T-cell (primary cell): ENCODE measurements around the gene ZNF518A. TPM values are rescaled to one million over a fixed set of nuclear protein-coding genes. Genes with fewer than 3 reads are reported as not detected.
"Not testable (repeated sequence)": the region's sequence is repeated elsewhere in the genome, so short reads cannot be mapped to it uniquely, and the experiment has no call there.

ENCODE experiments used
- ATAC-seq, 4 experiments: fragments of 200-7000 bp in 3 of 4; fragments of 150-1000 bp in 1 of 4; cut with Tn5 transposase; replicated peaks in 1 of 4; 1 replicate in 3 of 4; 2 replicates in 1 of 4; pipeline ENCODE4 v1.10.0; 2021; ENCODE audit warnings: moderate library complexity in 3 of 4, mild to moderate bottlenecking in 2 of 4, moderate number of reproducible peaks in 1 of 4
- CTCF ChIA-PET, 2 donors: fragments of 300-600 bp; sonication (Branson Sonifier 250); formaldehyde crosslinking; loops; one replicate each; lab custom pipeline; 2022; ENCODE audit warnings: antibody characterized with exemption in 2 of 2; lab: Charles Lee
- POLR2A ChIA-PET, 2 donors: fragments of 300-600 bp; sonication (Branson Sonifier 250); formaldehyde crosslinking; loops; one replicate each; lab custom pipeline; 2022; ENCODE audit warnings: antibody characterized with exemption in 2 of 2; lab: Charles Lee
- DNase-seq, 35 experiments: peaks; one replicate each; pipeline versions ENCODE4 v3.0.0 to v3.0.0-alpha.2; 2013 to 2023
- H3K27ac ChIP-seq: one replicate; pipeline ENCODE4 v1.5.1; 2013; ENCODE audit warnings: low read length
- H3K27me3 ChIP-seq, 2 experiments: replicated peaks in 1 of 2; 1 replicate in 1 of 2; 2 replicates in 1 of 2; pipeline versions ENCODE4 v1.6.1 to v1.7.0; 2013; ENCODE audit warnings: low read length in 1 of 2, mixed read lengths in 1 of 2; ENCODE audit not compliant: control insufficient read depth in 2 of 2, insufficient read depth in 2 of 2; ENCODE audit errors: extremely low read depth in 1 of 2
- H3K36me3 ChIP-seq, 2 donors: 1 replicate in 1 of 2; 2 replicates in 1 of 2; pipeline versions ENCODE4 v1.6.1 to v1.7.0; 2013; ENCODE audit warnings: low read length in 1 of 2; ENCODE audit not compliant: control insufficient read depth in 2 of 2, insufficient read depth in 1 of 2; ENCODE audit errors: extremely low read depth in 1 of 2
- H3K4me1 ChIP-seq, 2 experiments: 1 replicate in 1 of 2; 2 replicates in 1 of 2; pipeline versions ENCODE4 v1.6.1 to v1.7.0; 2013; ENCODE audit warnings: low read length in 2 of 2, mixed read lengths in 1 of 2; ENCODE audit not compliant: insufficient read depth in 2 of 2, control insufficient read depth in 1 of 2; ENCODE audit errors: extremely low read depth in 1 of 2
- H3K4me3 ChIP-seq, 2 donors: 1 replicate in 1 of 2; 2 replicates in 1 of 2; pipeline versions ENCODE4 v1.5.1 to v1.7.0; 2013; ENCODE audit warnings: mild to moderate bottlenecking in 2 of 2, low read length in 1 of 2, moderate library complexity in 1 of 2; ENCODE audit not compliant: control insufficient read depth in 1 of 2; ENCODE audit errors: extremely low read depth in 1 of 2
- H3K9me3 ChIP-seq: 2 replicates; pipeline ENCODE4 v1.7.0; 2013
- H3K27ac Mint-ChIP-seq, 2 donors: one replicate each; pipeline ENCODE4 v1.8.0; 2020 to 2021; ENCODE audit warnings: mild to moderate bottlenecking in 2 of 2, mixed read lengths in 2 of 2
- H3K27me3 Mint-ChIP-seq, 2 donors: one replicate each; pipeline ENCODE4 v1.8.0; 2021 to 2022; ENCODE audit warnings: mixed read lengths in 2 of 2
- H3K36me3 Mint-ChIP-seq: one replicate; pipeline ENCODE4 v1.8.0; 2021; ENCODE audit warnings: mixed read lengths
- H3K4me1 Mint-ChIP-seq, 3 donors: one replicate each; pipeline ENCODE4 v1.8.0; 2020 to 2022; ENCODE audit warnings: mixed read lengths in 3 of 3, mild to moderate bottlenecking in 1 of 3
- H3K4me3 Mint-ChIP-seq, 3 donors: one replicate each; pipeline ENCODE4 v1.8.0; 2020 to 2022; ENCODE audit warnings: mild to moderate bottlenecking in 3 of 3, mixed read lengths in 3 of 3, moderate library complexity in 3 of 3
- H3K9me3 Mint-ChIP-seq, 3 donors: one replicate each; pipeline ENCODE4 v1.8.0; 2020 to 2022; ENCODE audit warnings: mixed read lengths in 3 of 3
- WGBS: methylation state at CpG from one replicate; pipeline ENCODE4 v1.1.5; 2013; ENCODE audit warnings: missing lambda C conversion rate; ENCODE audit not compliant: insufficient coverage; 5-methylcytosine and 5-hydroxymethylcytosine counted together
- total RNA-seq, 35 experiments: library from RNA in 6 of 35; stranded (reverse) in 6 of 35; fragments of 120-200 nt in 1 of 35; gene quantifications; one replicate each; pipeline versions ENCODE4 v1.2.1 to v1.2.4 and lab custom pipeline; 2013 to 2026

Gene ZNF518A
- total RNA-seq, 5 donors from 2014 or later (not counting 1 experiment from before 2014, with no cell fraction given): 17.7 to 22.8 (median 20.6) TPM

GRCh38 chr10:96176985-96177384, 46.9 kb downstream of the ZNF518A start:
- H3K4me1 ChIP-seq: no peaks in the 10 kb centered on the region
- Mint-ChIP-seq H3K4me3 (no peak overlapping the region), H3K4me1 (no peaks in the 10 kb centered on the region), H3K27me3 (peaks cover 6 to 15% of the 10 kb centered on the region in 2 donors), H3K27ac (no peak overlapping the region), H3K9me3 (peaks cover 3 to 54% (median 29%) of the 10 kb centered on the region in 3 donors), H3K36me3 (no peaks in the 10 kb centered on the region)
- ChIA-PET POLR2A (no interaction called here), CTCF (no interaction called here)
- H3K9me3 ChIP-seq: no peaks in the 10 kb centered on the region
- no peaks in the 10 kb centered on the region for H3K36me3 ChIP-seq
- WGBS: no CpG with 5 or more reads among the region's 1 CpG
- no peak overlapping the region for H3K27ac ChIP-seq
- no peak for ATAC-seq
- H3K27me3 ChIP-seq: peaks cover 0 to 5% of the 10 kb centered on the region in 2 experiments
- no peak overlapping the region for H3K4me3 ChIP-seq
- DNase-seq: no peak

- no peak overlapping the region for H3K4me3 Mint-ChIP-seq
- 60% methylated on average over 1 of the region's 2 CpGs for WGBS
- peaks cover 24 to 28% of the 10 kb centered on the region in 2 donors for H3K27me3 Mint-ChIP-seq
- CTCF ChIA-PET: no interaction called here
- DNase-seq: no peak
- POLR2A ChIA-PET: no interaction called here
- H3K27ac Mint-ChIP-seq: no peak overlapping the region
- Histone ChIP-seq H3K4me1 (no peaks in the 10 kb centered on the region), H3K9me3 (no peaks in the 10 kb centered on the region), H3K36me3 (no peaks in the 10 kb centered on the region), H3K27ac (no peak overlapping the region), H3K4me3 (no peak overlapping the region), H3K27me3 (peaks cover 0 to 8% of the 10 kb centered on the region in 2 experiments)
- peaks cover 12 to 21% (median 13%) of the 10 kb centered on the region in 3 donors for H3K9me3 Mint-ChIP-seq
- H3K4me1 Mint-ChIP-seq: no peaks in the 10 kb centered on the region
- ATAC-seq: no peak
- H3K36me3 Mint-ChIP-seq: peaks cover 4% of the 10 kb centered on the region
These were observed 58.3 kb downstream of the ZNF518A start for GRCh38 chr10:96188421-96188820.

- POLR2A ChIA-PET: no interaction called here
- Histone ChIP-seq H3K4me3 (no peak overlapping the region), H3K9me3 (no peaks in the 10 kb centered on the region), H3K27ac (no peak overlapping the region), H3K4me1 (no peaks in the 10 kb centered on the region), H3K36me3 (no peaks in the 10 kb centered on the region), H3K27me3 (peaks cover 0 to 8% of the 10 kb centered on the region in 2 experiments)
- H3K27ac Mint-ChIP-seq: no peak overlapping the region
- ATAC-seq (no peak), DNase-seq (no peak)
- no peak overlapping the region for H3K4me3 Mint-ChIP-seq
- peaks cover 8 to 16% (median 9%) of the 10 kb centered on the region in 3 donors for H3K9me3 Mint-ChIP-seq
- H3K27me3 Mint-ChIP-seq: peaks cover 22 to 23% of the 10 kb centered on the region in 2 donors
- CTCF ChIA-PET: no interaction called here
- peaks cover 4% of the 10 kb centered on the region for H3K36me3 Mint-ChIP-seq
- 100% methylated on average over 1 of the region's 1 CpG for WGBS
- H3K4me1 Mint-ChIP-seq: no peaks in the 10 kb centered on the region
These were observed 58.8 kb downstream of the ZNF518A start for GRCh38 chr10:96188916-96189315.

DNA sequence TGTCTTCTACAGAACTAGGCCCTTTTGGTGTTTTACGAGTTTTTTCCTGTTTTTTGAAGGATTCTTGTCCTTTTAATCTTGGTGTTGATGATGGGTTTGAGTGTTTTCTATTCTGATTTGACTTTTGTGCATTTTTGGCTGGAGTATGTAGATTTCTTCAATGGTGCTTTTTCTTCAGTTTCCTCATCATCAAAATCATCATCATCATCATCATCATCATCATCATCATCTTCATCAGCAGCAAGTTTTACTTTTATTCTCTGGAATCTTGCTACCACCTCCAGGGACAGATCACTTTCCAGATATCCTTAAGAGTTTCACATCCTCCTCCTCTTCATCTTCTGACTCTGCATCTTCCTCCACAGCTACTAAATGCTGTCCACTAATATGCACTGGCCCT, 59.4 kb downstream of the ZNF518A start:
- H3K27ac Mint-ChIP-seq, DNase-seq, CTCF ChIA-PET, H3K4me3 Mint-ChIP-seq, H3K4me1 Mint-ChIP-seq, H3K27ac ChIP-seq, ATAC-seq, H3K36me3 Mint-ChIP-seq, H3K36me3 ChIP-seq, POLR2A ChIA-PET, H3K4me3 ChIP-seq, H3K4me1 ChIP-seq, H3K9me3 ChIP-seq, H3K27me3 ChIP-seq: not testable (repeated sequence)
- Mint-ChIP-seq H3K9me3 (peaks cover 5 to 13% (median 5%) of the 10 kb centered on the region in 3 donors), H3K27me3 (peaks cover 19 to 22% of the 10 kb centered on the region in 2 donors)
- no CpG with 5 or more reads among the region's 1 CpG for WGBS

- ChIA-PET CTCF (no interaction called here), POLR2A (no interaction called here)
- H3K36me3 Mint-ChIP-seq: no peaks in the 10 kb centered on the region
- no peaks in the 10 kb centered on the region for H3K9me3 Mint-ChIP-seq
- H3K4me1 Mint-ChIP-seq: no peaks in the 10 kb centered on the region
- H3K27ac Mint-ChIP-seq: no peak overlapping the region
- no peak overlapping the region for H3K4me3 Mint-ChIP-seq
- Histone ChIP-seq H3K4me1 (no peaks in the 10 kb centered on the region), H3K27me3 (no peaks in the 10 kb centered on the region), H3K9me3 (no peaks in the 10 kb centered on the region), H3K4me3 (no peak overlapping the region), H3K36me3 (no peaks in the 10 kb centered on the region), H3K27ac (no peak overlapping the region)
- WGBS: no CpG with 5 or more reads among the region's 1 CpG
- no peak for ATAC-seq
- no peak for DNase-seq
- H3K27me3 Mint-ChIP-seq: peaks cover 9 to 13% of the 10 kb centered on the region in 2 donors
These were observed 71.4 kb downstream of the ZNF518A start for GRCh38 chr10:96201525-96201924.

- no peaks in the 10 kb centered on the region for H3K4me1 Mint-ChIP-seq
- Histone ChIP-seq H3K4me1 (no peaks in the 10 kb centered on the region), H3K36me3 (no peaks in the 10 kb centered on the region), H3K27ac (no peak overlapping the region), H3K9me3 (no peaks in the 10 kb centered on the region), H3K4me3 (no peak overlapping the region), H3K27me3 (peaks cover 0 to 6% of the 10 kb centered on the region in 2 experiments)
- H3K9me3 Mint-ChIP-seq: no peaks in the 10 kb centered on the region
- peaks cover 0 to 2% of the 10 kb centered on the region in 2 donors for H3K27me3 Mint-ChIP-seq
- no peak overlapping the region for H3K4me3 Mint-ChIP-seq
- H3K36me3 Mint-ChIP-seq: no peaks in the 10 kb centered on the region
- POLR2A ChIA-PET: no interaction called here
- WGBS: 100% methylated on average over 1 of the region's 1 CpG
- no peak overlapping the region for H3K27ac Mint-ChIP-seq
- no peak for DNase-seq
- ATAC-seq: no peak
- CTCF ChIA-PET: no interaction called here
These were observed 75.5 kb downstream of the ZNF518A start for GRCh38 chr10:96205580-96205979.
